HG03354 (cell line): Measurements from ENCODE around the gene SLC5A3.

Experiments used
- ATAC-seq: cut with Tn5 transposase; IDR thresholded peaks from one replicate; pipeline ENCODE4 v1.9.1; 2021; ENCODE audit warnings: mild to moderate bottlenecking; ENCODE audit not compliant: unreplicated experiment, poor library complexity, severe bottlenecking

The SLC5A3 gene

GRCh38 chr21:34073032-34073748 is at the start of gene SLC5A3, which contains the start of gene MRPS6:
TSS of gene SLC5A3 (plus strand) at chr21:34073578. CDS start at chr21:34095199, 21,621 bp downstream.
TSS of gene MRPS6 (plus strand) at chr21:34073578. CDS start at chr21:34073701, 123 bp downstream.
- ATAC-seq, result peak; percentile 81

DNA sequence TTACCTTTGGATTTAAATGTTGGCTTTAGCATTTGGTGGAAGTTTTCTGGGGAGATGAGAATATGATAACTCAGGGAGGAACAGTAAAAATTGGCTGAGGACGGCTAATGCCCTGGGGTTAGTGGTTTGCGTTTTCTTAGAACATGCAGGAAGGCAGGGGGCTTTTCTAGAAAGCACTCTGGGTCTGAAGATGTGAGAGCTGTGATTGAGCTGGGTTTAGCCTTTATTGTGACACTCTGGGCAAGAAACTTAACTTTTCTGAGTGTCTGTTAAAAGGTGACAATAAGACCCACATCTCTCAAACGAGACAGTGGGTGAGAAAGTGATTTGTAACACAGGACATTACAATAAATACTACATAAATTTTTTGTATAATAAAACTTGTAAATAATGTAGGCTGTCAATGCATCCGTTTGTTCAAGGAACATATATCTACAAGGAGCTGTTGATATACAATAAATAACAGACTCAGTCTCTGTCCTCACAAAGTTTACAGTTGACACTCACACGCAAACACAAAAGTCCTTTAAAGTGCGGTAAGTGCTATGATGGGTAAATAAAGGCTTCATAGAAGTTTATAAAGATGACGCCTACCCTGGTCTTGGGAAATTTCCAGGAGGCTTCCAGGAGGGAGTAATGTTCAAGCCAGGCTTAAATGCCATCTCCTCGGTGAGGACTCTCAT is 49.5 kb upstream of the SLC5A3 start:
- no peak for ATAC-seq

- ATAC-seq, result no peak
Measured at GRCh38 chr21:34024374-34024693, 49.0 kb upstream of the SLC5A3 start.

DNA sequence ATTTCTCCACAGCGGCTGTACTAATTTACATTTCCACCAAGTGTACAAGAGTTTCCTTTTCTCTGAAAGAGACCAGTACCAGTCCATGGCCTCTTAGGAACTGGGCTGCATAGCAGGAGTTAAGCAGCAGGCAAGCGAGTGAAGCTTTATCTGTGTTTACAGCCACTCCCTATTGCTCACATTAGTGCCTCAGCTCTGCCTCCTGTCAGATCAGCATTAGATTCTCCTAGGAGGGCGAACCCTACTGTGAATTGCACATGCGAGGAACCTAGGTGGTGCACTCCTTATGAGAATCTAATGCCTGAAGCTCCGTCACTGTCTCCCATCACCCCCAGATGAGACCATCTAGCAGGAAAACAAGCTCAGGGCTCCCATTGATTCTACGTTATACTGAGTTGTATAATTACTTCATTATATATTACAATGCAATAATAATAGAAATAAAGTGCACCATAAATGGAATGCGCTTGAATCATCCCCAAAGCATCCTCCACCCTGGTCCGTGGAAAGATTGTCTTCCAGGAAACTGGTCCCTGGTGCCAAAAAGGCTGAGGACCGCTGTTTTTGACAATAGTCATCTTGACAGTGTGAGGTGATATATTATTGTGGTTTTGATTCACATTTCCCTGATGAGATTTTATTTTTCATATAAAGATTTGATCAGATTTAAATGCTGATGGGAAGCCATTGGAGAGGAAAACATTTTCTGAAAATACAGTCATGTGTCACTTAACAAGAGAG is 45.5 kb upstream of the SLC5A3 start:
- no peak for ATAC-seq

GRCh38 chr21:34029743-34030528 is 43.4 kb upstream of the SLC5A3 start:
- ATAC-seq, result peak; percentile 81

GRCh38 chr21:34031835-34032370 is 41.5 kb upstream of the SLC5A3 start:
- ATAC-seq, result no peak

DNA sequence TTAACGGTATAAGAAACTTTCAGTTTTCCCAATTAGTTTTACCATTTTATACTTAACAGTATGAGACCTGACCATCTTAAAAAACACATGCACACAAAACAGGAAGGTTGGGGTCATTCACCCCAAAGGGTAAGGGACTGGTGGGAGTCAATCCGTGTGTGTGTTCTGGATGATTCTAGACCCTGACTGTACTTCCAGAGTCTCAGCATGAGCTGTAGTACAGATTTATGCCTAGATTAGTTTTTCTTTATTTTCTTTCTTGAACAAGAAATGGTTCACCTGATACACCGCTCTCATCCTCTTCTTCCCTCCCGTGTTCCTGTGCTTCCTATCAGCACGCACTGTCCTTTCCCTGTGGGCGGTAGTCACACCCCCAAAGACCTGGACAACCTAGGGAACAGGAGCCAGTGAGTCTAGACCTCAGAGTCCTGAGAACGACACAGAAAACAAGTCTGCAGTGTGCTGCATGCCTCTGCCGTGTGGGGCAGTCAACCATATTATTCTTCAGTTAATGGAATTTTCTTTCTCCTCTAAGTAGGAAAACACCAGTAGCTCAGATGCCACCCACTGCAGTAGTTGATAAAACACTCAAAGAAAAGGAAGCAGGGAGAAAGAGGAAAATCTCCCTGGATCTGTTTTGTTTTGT is 38.9 kb upstream of the SLC5A3 start:
- ATAC-seq, result no peak

GRCh38 chr21:34035619-34036354 is 37.6 kb upstream of the SLC5A3 start:
- ATAC-seq, result no peak

GRCh38 chr21:34037009-34037795 is 36.2 kb upstream of the SLC5A3 start:
- ATAC-seq, result no peak

DNA sequence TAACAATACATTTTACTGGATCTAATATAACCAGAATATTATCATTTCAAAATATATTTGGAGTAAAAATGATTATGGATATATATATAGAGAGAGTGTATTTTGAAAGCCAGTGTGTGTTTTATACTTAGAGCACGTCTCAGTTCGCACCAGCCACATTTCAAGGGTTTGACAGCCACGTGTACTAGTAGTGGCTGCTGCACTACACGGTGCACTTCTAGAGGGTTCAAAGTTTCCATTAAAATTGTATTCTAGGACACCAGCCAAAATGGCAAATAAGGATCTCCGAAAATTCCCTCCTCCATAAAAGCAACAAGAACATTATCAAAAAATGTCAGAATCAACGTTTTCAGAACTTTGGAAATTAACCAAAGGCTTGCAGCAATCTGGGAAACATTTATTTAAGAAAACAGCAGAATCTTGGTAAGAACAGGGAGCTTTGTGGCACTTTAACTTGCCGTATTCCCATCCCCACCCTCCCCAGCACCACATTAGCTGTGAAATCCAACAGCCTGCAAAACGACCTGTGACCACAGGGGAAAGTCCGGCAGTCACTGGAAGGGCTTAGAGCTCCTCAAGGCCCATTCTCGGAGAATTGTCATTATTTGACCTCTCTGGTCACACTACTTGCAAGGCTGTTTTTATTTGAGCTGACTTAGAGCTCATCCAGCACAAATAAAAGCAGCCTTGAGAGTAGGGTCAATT is 33.5 kb upstream of the SLC5A3 start:
- ATAC-seq, result no peak

DNA sequence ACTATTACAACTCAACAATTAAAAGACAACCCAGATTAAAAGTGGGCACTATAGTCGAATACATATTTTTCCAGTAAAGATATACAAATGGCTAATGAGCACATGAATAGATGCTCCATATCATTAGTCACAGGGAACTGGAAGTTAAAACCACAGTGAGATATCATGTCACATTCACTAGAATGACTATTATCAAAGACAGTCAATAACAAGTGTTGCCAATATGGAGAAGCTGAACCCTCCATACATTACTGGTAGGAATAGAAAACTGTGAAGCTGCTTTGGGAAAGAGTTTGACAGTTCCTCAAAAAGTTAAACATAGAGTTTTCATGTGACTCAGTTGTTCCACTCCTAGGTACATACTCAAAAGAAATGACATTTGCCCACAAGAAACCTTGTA is 30.6 kb upstream of the SLC5A3 start:
- no peak for ATAC-seq

DNA sequence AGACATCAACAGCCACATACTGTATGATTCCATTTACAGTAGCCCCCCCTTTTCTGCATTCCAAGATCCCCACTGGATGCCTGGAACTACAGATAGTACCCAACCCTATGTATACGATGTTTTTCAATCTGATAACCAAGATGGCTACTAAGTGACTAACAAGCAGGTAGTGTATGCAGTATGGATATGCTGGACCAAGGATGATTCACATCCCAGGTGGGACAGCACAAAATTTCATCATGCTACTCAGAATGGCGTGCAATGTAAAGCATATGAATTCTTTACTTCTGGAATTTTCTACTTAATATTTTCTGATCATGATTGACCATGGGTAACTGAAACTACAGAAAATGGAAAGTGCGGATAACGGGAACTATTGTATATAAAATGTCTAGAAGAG is 30.0 kb upstream of the SLC5A3 start:
- no peak for ATAC-seq

- ATAC-seq, result no peak
Measured at GRCh38 chr21:34046917-34047316, 26.5 kb upstream of the SLC5A3 start.

- no peak for ATAC-seq
Measured at GRCh38 chr21:34047835-34048234, 25.5 kb upstream of the SLC5A3 start.

DNA sequence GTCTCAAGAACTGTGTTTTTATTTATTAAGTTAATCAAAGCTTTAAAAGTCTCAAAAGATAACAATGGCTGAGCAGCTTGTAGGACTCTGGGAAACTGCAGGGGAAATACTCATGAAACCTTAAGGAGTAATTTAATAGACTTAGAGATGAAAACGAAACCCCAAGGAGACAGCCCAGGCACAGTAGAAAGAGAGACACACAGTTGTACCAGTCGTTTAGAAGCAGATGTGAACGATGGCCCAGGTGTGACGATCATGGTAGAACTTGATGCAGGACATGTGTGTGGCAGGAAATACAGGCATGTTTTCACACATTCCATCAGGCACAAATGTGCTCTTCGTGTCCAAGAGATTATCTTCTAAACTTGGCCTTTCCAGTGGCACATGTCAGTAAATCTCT is 21.2 kb upstream of the SLC5A3 start:
- no peak for ATAC-seq

DNA sequence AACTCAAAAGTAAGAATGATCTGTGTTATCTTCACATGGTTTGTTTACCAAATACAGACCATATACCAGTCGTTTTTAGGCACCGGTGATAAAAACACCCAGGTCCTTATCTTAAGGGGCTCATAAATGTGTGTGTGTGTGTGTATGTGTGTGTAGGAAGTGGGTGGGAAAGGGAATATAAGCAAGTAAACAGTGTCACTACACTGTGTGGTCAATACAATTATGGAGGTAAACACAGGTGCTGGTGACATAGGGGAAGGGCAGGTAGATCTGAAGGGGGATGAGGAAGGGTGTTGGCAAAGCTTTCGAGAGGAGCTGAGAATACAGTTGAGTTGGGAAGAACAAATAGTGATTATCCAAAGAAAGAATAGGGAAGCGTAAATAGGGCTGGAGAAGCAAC is 19.1 kb upstream of the SLC5A3 start:
- ATAC-seq, result no peak

DNA sequence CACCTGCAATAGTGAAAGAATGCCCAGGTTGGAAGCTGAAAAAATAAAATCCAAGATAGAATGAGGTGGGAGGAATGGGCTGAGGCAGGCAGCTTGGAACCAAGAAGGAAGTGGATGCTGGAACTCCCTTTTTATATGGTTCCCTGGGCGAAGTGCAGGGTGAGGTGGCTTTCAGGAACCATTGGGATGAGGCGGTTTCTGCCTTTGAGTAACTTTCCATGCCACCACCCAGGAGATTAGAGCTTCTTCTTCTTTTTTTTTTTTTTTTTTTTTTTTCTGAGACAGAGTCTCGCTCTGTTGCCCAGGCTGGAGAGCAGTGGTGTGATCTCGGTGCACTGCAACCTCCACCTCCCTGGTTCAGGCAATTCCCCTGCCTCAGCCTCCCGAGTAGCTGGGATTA is 17.8 kb upstream of the SLC5A3 start:
- no peak for ATAC-seq
